A673 (cell line): ENCODE measurements around the gene C1orf122. TPM values are rescaled to one million over a fixed set of nuclear protein-coding genes. Genes with fewer than 3 reads are reported as not detected.

Experiments used
- BruUV-seq: library from RNA; stranded (reverse); fragments of 400-500 nt; replicated peaks from 2 replicates; lab custom pipeline; 2021; lab: Mats Ljungman, UMichigan
- CTCF ChIA-PET: fragments of 300-600 bp; sonication (Branson Sonifier 250); formaldehyde crosslinking; loops from one replicate; lab custom pipeline; 2022; ENCODE audit warnings: antibody characterized with exemption; lab: Charles Lee
- POLR2A ChIA-PET: fragments of 300-600 bp; sonication (Branson Sonifier 250); formaldehyde crosslinking; loops from one replicate; lab custom pipeline; 2022; ENCODE audit warnings: antibody characterized with exemption; ENCODE audit not compliant: low non-redundant PET; lab: Charles Lee
- DNase-seq: peaks from one replicate; pipeline ENCODE4 v3.0.0-alpha.2; 2015; ENCODE audit warnings: low spot score
- H3K27ac ChIP-seq: fragments of 200-600 bp; sonication (generic); 2 replicates; pipeline ENCODE4 v1.5.1; 2016; ENCODE audit warnings: mixed run types, low read depth, mild to moderate bottlenecking, mixed read lengths, antibody characterized with exemption, low read length; ENCODE audit not compliant: poor library complexity, severe bottlenecking
- H3K27me3 ChIP-seq: fragments of 200-600 bp; sonication (generic); replicated peaks from 2 replicates; pipeline ENCODE4 v1.6.1; 2017; ENCODE audit warnings: mixed run types, low read depth, mild to moderate bottlenecking, mixed read lengths, antibody characterized with exemption, low read length; ENCODE audit not compliant: insufficient read depth, poor library complexity
- H3K36me3 ChIP-seq: fragments of 200-600 bp; sonication (generic); 2 replicates; pipeline ENCODE4 v1.6.1; 2016; ENCODE audit warnings: mixed run types, mild to moderate bottlenecking, mixed read lengths, antibody characterized with exemption, low read length; ENCODE audit not compliant: insufficient read depth, poor library complexity, severe bottlenecking
- H3K4me1 ChIP-seq: fragments of 200-600 bp; sonication (generic); 2 replicates; pipeline ENCODE4 v1.6.1; 2017; ENCODE audit warnings: mixed run types, mild to moderate bottlenecking, mixed read lengths, antibody characterized with exemption, low read length; ENCODE audit not compliant: insufficient read depth, poor library complexity, severe bottlenecking
- H3K4me3 ChIP-seq: fragments of 200-600 bp; sonication (generic); 2 replicates; pipeline ENCODE4 v1.5.1; 2016; ENCODE audit warnings: low read depth, mixed run types, mild to moderate bottlenecking, mixed read lengths, low read length; ENCODE audit not compliant: poor library complexity, severe bottlenecking
- H3K9me3 ChIP-seq: fragments of 200-600 bp; sonication (generic); 2 replicates; pipeline ENCODE4 v1.6.1; 2016; ENCODE audit warnings: mixed run types, low read depth, mild to moderate bottlenecking, mixed read lengths, antibody characterized with exemption, low read length; ENCODE audit not compliant: poor library complexity, severe bottlenecking
- EZH2 ChIP-seq: fragments of 200-600 bp; sonication (generic); IDR thresholded peaks from 2 replicates; pipeline ENCODE4 v1.6.1; 2017; ENCODE audit warnings: borderline replicate concordance, low read depth, mild to moderate bottlenecking, mixed read lengths, antibody characterized with exemption, low read length; ENCODE audit not compliant: poor library complexity, severe bottlenecking
- intact Hi-C: fragments of 100-400 bp; cut with micrococcal nuclease; formaldehyde crosslinking; loops from one replicate; pipeline ENCODE4 v1.10.0; 2022; ENCODE audit not compliant: unreplicated experiment
- total RNA-seq: library from RNA; stranded (reverse); gene quantifications from 2 replicates; pipeline ENCODE4 v1.2.3, GENCODE V29; 2021
- TF ChIP-seq, protein P1 (sequence below): fragments of 300-800, 200-600 bp; sonication (generic); conservative IDR thresholded peaks from 2 replicates; pipeline ENCODE4 v1.5.1; 2017; ENCODE audit warnings: low read depth, mild to moderate bottlenecking, antibody characterized with exemption, low read length, moderate library complexity, mixed read lengths

Gene C1orf122
- total RNA-seq, 1 experiment from 2014 or later: 31.0 TPM

DNA sequence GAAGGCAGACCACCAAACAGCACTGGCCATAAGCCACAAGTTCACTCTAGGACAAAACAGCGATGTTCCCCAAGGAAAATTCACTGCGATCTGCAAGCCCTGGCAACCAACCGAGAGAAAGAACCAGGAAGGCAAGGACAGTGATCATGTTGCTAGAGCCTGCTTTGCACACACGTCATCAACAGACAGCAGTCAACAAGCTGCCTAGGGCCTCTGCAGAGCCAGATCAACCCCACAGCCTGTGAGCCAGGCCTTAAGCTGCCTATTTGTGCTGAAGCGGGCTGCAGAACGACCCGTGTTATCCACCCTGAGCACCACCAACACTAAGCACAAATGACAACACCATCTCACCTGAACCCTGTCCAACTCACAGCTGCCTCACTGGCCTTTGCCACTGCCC lies 6.7 kb downstream of the C1orf122 start:
- H3K36me3 ChIP-seq: peaks cover 3% of the 10 kb centered on the region
- ChIA-PET CTCF (interaction anchor here (0.6 kb wide), 1 partner anchor 46 kb away, joined by 7 read pairs; no protein-coding TSS in a partner anchor), POLR2A (no interaction called here)
- H3K4me3 ChIP-seq: no peak overlapping the region
- peaks cover 5% of the 10 kb centered on the region for H3K4me1 ChIP-seq
- TF ChIP-seq, protein P1, sequence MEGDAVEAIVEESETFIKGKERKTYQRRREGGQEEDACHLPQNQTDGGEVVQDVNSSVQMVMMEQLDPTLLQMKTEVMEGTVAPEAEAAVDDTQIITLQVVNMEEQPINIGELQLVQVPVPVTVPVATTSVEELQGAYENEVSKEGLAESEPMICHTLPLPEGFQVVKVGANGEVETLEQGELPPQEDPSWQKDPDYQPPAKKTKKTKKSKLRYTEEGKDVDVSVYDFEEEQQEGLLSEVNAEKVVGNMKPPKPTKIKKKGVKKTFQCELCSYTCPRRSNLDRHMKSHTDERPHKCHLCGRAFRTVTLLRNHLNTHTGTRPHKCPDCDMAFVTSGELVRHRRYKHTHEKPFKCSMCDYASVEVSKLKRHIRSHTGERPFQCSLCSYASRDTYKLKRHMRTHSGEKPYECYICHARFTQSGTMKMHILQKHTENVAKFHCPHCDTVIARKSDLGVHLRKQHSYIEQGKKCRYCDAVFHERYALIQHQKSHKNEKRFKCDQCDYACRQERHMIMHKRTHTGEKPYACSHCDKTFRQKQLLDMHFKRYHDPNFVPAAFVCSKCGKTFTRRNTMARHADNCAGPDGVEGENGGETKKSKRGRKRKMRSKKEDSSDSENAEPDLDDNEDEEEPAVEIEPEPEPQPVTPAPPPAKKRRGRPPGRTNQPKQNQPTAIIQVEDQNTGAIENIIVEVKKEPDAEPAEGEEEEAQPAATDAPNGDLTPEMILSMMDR: no peak
- no peak for TF ChIP-seq EZH2
- no peaks in the 10 kb centered on the region for H3K9me3 ChIP-seq
- intact Hi-C loops: no loop called here
- BruUV-seq: no TSS peak
- no peaks in the 10 kb centered on the region for H3K27me3 ChIP-seq
- no peak overlapping the region for H3K27ac ChIP-seq
- DNase-seq: no peak

DNA sequence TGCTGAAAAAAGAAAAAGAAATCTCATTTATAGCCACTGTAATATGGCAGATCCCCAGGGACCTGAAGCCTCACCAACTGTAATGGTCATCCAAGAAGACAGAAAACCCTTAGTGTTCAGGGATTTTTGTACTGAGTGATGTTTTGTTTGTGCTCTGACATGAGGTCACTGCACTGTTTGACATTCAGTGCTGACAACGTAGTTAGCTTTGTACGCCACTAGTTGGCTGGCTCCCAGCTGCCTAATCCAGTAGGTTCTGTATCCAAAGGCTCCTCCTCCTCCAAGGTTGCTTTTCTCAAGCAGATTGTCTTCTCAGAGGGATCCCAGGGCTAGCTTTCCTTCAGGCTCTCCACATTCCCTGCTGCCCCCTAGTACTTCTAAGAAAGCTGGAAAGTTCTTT lies 9.9 kb downstream of the C1orf122 start:
- Histone ChIP-seq H3K27me3 (no peaks in the 10 kb centered on the region), H3K4me1 (no peaks in the 10 kb centered on the region), H3K4me3 (no peak overlapping the region), H3K9me3 (no peaks in the 10 kb centered on the region), H3K27ac (no peak overlapping the region), H3K36me3 (peaks cover 17% of the 10 kb centered on the region)
- intact Hi-C loops: no loop called here
- no peak for TF ChIP-seq EZH2
- TF ChIP-seq, protein P1: no peak
- CTCF ChIA-PET: no interaction called here
- BruUV-seq: no TSS peak
- POLR2A ChIA-PET: interaction anchor here (0.6 kb wide), 1 partner anchor 1288 kb away, joined by 3 read pairs; no protein-coding TSS in a partner anchor
- DNase-seq: peak; percentile 20

DNA sequence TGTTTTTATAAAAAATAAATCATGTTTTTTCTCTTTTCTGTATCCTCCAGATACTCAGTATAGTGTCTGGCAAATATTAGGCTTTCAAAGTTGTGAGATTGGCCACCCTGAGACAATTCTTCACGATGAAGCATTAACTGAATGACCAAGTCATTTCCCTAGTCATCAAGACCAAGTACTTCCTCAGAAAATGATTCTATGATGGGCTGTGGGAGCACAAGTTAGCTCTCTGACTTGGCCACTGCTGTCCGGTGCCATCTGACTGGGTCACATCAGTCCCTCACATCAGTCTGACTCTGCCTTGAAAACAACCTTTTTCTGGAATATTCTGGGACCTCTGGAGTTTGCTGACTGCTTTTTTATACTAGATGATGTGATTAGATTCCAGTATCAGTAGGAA lies 13.9 kb downstream of the C1orf122 start:
- no peak overlapping the region for H3K4me3 ChIP-seq
- no peak for DNase-seq
- BruUV-seq: no TSS peak
- H3K9me3 ChIP-seq: no peaks in the 10 kb centered on the region
- H3K27me3 ChIP-seq: no peaks in the 10 kb centered on the region
- intact Hi-C loops: no loop called here
- ChIA-PET POLR2A (no interaction called here), CTCF (no interaction called here)
- H3K27ac ChIP-seq: no peak overlapping the region
- H3K36me3 ChIP-seq: peaks cover 23% of the 10 kb centered on the region
- H3K4me1 ChIP-seq: no peaks in the 10 kb centered on the region
- TF ChIP-seq, protein P1: no peak
- no peak for TF ChIP-seq EZH2
